KOPT-K1 (cell line): Measurements from ENCODE around the gene CELSR3.

Experiments used
- H3K27ac ChIP-seq: fragments of 200-600 bp; sonication (generic); 2 replicates; pipeline ENCODE4 v1.5.1; 2016; ENCODE audit warnings: antibody characterized with exemption, mild to moderate bottlenecking, low read depth, low read length; ENCODE audit not compliant: poor library complexity, severe bottlenecking
- H3K36me3 ChIP-seq: fragments of 200-600 bp; sonication (generic); 2 replicates; pipeline ENCODE4 v1.5.1; 2017; ENCODE audit warnings: antibody characterized with exemption, mild to moderate bottlenecking, low read length, moderate library complexity; ENCODE audit not compliant: insufficient read depth
- H3K9me3 ChIP-seq: fragments of 200-600 bp; sonication (generic); 2 replicates; pipeline ENCODE4 v1.5.1; 2017; ENCODE audit warnings: antibody characterized with exemption, low read length, mild to moderate bottlenecking; ENCODE audit not compliant: insufficient read depth, poor library complexity, severe bottlenecking

CELSR3 gene

GRCh38 chr3:48636149-48636655, 26.5 kb downstream of the CELSR3 start:
- Histone ChIP-seq H3K36me3 (peaks cover 44% of the 10 kb centered on the region; the same call in 1 of the 2 replicates), H3K9me3 (no peaks in the 10 kb centered on the region), H3K27ac (peak overlapping the region; percentile 63)

GRCh38 chr3:48635222-48636021, 27.3 kb downstream of the CELSR3 start, which contains the start of gene SLC26A6:
Gene SLC26A6, minus strand, starts transcription at chr3:48635461. Its CDS starts 68 bp downstream, at chr3:48635393.
- Histone ChIP-seq H3K27ac (peak within 1 kb of the TSS; percentile 63), H3K9me3 (no peaks in the 10 kb centered on the region), H3K36me3 (peaks cover 36% of the 10 kb centered on the region; the same call in 1 of the 2 replicates)

- H3K27ac ChIP-seq = peak overlapping the region; percentile 63
- H3K36me3 ChIP-seq = peaks cover 36% of the 10 kb centered on the region; the same call in 1 of the 2 replicates
Measured at GRCh38 chr3:48634661-48635221, 27.9 kb downstream of the CELSR3 start.

GRCh38 chr3:48633743-48634142, 28.9 kb downstream of the CELSR3 start:
- Histone ChIP-seq H3K9me3 (no peaks in the 10 kb centered on the region), H3K36me3 (peaks cover 35% of the 10 kb centered on the region; the same call in 1 of the 2 replicates), H3K27ac (no peak overlapping the region)

More at GRCh38 chr3:48634661-48635221, 27.9 kb downstream of the CELSR3 start:
- H3K9me3 ChIP-seq = no peaks in the 10 kb centered on the region

- Histone ChIP-seq H3K9me3 (no peaks in the 10 kb centered on the region), H3K36me3 (peaks cover 38% of the 10 kb centered on the region; the same call in 1 of the 2 replicates), H3K27ac (no peak overlapping the region)
Measured at GRCh38 chr3:48633256-48633655, 29.4 kb downstream of the CELSR3 start.

- Histone ChIP-seq H3K36me3 (peaks cover 53% of the 10 kb centered on the region; the same call in 1 of the 2 replicates), H3K27ac (no peak overlapping the region)
Measured at GRCh38 chr3:48631516-48632448, 30.9 kb downstream of the CELSR3 start.

GRCh38 chr3:48630833-48631232, 31.9 kb downstream of the CELSR3 start:
- no peak overlapping the region for H3K27ac ChIP-seq
- peaks cover 62% of the 10 kb centered on the region; the same call in 1 of the 2 replicates for H3K36me3 ChIP-seq

More at GRCh38 chr3:48631516-48632448, 30.9 kb downstream of the CELSR3 start:
- H3K9me3 ChIP-seq = no peaks in the 10 kb centered on the region

GRCh38 chr3:48630407-48630806, 32.3 kb downstream of the CELSR3 start:
- no peaks in the 10 kb centered on the region for H3K9me3 ChIP-seq
- no peak overlapping the region for H3K27ac ChIP-seq
- peaks cover 67% of the 10 kb centered on the region; the same call in 1 of the 2 replicates for H3K36me3 ChIP-seq

More at GRCh38 chr3:48630833-48631232, 31.9 kb downstream of the CELSR3 start:
- H3K9me3 ChIP-seq = no peaks in the 10 kb centered on the region

- no peak overlapping the region for H3K27ac ChIP-seq
- peaks cover 72% of the 10 kb centered on the region; the same call in 1 of the 2 replicates for H3K36me3 ChIP-seq
- no peaks in the 10 kb centered on the region for H3K9me3 ChIP-seq
Measured at GRCh38 chr3:48629894-48630293, 32.8 kb downstream of the CELSR3 start.

- H3K36me3 ChIP-seq = peaks cover 76% of the 10 kb centered on the region; the same call in 1 of the 2 replicates
- H3K9me3 ChIP-seq = no peaks in the 10 kb centered on the region
- no peak overlapping the region for H3K27ac ChIP-seq
Measured at GRCh38 chr3:48628277-48629017, 34.2 kb downstream of the CELSR3 start.

- Histone ChIP-seq H3K9me3 (no peaks in the 10 kb centered on the region), H3K27ac (no peak overlapping the region), H3K36me3 (peaks cover 58% of the 10 kb centered on the region; the same call in 1 of the 2 replicates)
Measured at GRCh38 chr3:48625600-48625999, 37.1 kb downstream of the CELSR3 start.

GRCh38 chr3:48624767-48625166, 37.9 kb downstream of the CELSR3 start:
- peak overlapping the region; percentile 59 for H3K27ac ChIP-seq
- H3K9me3 ChIP-seq = no peaks in the 10 kb centered on the region
- peaks cover 59% of the 10 kb centered on the region; the same call in 1 of the 2 replicates for H3K36me3 ChIP-seq

GRCh38 chr3:48623851-48624547, 38.7 kb downstream of the CELSR3 start:
- Histone ChIP-seq H3K9me3 (no peaks in the 10 kb centered on the region), H3K27ac (peak overlapping the region; percentile 59), H3K36me3 (peaks cover 55% of the 10 kb centered on the region; the same call in 1 of the 2 replicates)
